GM15510 (cell line): ENCODE measurements around the gene DLG2.

Source experiments
- POLR2A ChIP-seq: IDR thresholded peaks from 3 replicates; pipeline ENCODE4 v1.6.1; 2011; ENCODE audit warnings: borderline replicate concordance; ENCODE audit not compliant: insufficient read length; ENCODE audit errors: extremely low read depth

Gene DLG2

DNA sequence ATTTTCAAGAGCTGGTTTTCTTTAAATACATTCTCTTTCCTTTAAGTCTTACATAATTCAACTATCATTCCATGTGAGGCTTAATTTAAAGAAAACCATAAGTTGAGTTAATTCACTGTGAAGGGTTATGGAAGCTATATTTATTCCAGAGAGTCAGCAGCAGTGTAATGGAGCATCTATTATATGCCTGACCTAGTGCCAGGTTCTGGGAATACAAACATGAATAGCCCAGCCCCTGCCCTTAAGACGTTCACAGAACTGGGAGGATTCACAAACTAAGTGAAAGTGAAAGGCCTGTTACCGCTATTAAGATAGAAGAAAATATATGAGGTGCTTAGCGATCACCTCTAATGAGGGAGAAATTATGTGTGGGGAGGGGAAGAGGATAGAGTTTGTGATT lies 1932.1 kb downstream of the DLG2 start:
- no peak for TF ChIP-seq POLR2A

DNA sequence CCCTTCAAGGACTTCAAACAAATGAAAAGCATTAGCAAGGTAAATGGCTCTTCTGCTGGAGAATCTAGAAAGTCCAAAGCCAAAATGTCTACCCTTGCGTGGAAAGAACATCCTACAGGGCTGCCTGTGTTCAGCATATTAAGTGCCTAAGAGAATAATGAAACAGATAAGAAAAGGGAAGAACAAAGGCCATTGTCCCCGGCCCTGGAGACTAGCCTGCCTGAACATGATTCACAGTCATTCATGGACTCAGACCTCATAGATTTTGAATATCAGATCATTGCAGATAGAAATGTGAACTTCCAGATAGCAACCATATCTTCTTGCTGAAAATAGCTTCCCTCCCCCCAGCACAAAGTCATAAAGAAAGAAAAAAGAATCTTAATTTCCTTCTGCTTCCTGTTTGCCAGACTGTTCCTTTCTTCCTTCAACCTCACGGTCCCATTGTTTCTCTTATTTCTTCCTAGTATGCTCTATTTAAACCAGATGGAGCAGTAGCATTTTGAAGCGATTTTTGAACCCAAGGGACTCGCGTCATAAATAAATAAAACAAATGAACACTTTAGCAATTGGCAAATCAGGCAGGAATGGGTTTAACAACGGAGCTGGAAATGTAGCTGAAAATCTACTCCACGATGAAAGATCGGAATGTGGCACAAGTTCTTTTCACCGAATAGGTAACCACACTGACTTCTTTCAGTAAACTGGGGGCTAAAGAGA lies 1932.8 kb downstream of the DLG2 start:
- no peak for TF ChIP-seq POLR2A

- no peak for TF ChIP-seq POLR2A
Measured at GRCh38 chr11:83693306-83693992, 1933.7 kb downstream of the DLG2 start.

DNA sequence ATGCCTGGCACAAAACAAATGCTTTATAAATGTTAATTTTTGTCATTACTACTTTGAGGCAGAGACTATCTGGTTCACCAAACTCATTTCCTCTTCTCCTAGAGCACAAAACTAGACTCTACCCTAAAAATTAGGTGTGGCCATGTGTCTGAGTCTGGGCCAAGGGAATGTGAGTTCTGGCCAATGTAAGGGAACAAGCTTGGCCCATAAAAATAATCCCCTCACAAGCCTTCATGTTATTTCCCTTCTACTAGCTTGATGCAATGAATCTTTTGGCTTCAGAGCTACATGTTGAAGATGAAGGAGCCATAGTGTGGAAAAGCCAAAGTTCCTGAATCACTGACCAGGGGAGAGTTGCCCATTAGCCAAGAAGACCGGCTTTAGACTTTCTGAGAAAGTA lies 1934.5 kb downstream of the DLG2 start:
- TF ChIP-seq POLR2A: no peak

GRCh38 chr11:83691451-83691950 lies 1935.6 kb downstream of the DLG2 start:
- TF ChIP-seq POLR2A: no peak

DNA sequence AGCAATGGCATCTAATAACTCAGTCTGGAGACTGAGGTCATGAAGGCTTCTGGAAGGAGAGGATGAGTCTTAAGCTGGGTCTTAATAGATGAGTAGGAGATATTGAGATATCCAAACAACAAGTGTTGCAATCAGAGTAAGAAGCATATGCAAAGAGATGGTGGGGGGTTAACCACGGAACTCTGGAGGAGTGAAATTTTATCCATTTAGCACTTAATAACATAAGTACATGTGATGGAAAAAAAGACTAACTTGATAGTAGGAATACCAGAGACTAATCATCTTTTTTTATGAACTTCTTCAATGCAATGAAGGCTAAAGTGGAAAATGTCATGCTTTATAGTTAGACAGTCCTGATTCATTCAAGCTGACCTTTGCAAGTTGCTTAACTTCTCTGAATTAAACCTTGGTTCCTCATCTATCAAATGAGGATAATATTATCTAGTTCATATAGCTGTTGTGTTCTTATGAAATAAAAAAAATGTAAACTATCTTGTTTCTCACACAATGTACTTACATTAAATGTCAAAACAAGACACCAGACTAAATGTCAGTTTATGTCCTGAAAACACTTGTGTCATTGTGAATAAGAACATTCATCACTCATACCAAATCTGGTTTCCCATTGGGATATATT lies 1937.9 kb downstream of the DLG2 start:
- TF ChIP-seq POLR2A: no peak

- no peak for TF ChIP-seq POLR2A
Measured at GRCh38 chr11:83687787-83688186, 1939.4 kb downstream of the DLG2 start.

DNA sequence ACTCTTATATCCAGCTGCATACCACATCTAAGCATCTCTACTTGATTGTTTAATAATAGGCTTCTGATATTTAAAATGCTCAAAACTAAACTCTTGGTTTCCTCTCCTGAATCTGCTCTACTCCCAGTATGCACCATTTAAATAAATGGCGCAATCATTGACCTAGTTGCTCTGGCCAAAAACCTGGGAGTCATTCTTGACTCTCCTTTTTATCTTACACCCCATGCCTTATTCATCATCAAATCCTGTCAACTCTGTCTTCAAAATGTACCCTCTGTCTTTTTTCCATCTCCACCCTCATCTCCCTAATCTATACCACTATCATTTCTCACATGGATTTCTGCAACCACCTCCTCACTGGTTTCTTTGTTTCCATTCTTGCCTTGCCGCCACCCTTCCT lies 1941.4 kb downstream of the DLG2 start:
- no peak for TF ChIP-seq POLR2A

- TF ChIP-seq POLR2A: no peak
Measured at GRCh38 chr11:83684071-83684470, 1943.1 kb downstream of the DLG2 start.

DNA sequence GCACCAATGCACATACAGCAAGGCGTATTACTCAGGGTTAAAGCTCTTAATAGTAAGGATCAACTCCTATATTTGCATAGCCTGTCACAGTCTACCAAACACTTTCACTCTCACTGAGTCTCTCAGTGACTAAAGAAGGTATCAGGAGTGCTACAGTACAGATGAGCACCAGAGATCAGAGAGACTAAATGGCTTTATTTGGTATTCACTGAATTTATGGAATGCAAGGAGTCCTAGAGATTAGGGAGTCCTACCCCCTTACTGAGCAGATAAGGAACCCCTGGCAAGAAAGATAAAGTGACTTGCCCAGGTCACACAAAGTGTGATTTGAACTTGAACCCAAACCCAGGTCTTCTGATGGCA lies 1944.6 kb downstream of the DLG2 start:
- no peak for TF ChIP-seq POLR2A

DNA sequence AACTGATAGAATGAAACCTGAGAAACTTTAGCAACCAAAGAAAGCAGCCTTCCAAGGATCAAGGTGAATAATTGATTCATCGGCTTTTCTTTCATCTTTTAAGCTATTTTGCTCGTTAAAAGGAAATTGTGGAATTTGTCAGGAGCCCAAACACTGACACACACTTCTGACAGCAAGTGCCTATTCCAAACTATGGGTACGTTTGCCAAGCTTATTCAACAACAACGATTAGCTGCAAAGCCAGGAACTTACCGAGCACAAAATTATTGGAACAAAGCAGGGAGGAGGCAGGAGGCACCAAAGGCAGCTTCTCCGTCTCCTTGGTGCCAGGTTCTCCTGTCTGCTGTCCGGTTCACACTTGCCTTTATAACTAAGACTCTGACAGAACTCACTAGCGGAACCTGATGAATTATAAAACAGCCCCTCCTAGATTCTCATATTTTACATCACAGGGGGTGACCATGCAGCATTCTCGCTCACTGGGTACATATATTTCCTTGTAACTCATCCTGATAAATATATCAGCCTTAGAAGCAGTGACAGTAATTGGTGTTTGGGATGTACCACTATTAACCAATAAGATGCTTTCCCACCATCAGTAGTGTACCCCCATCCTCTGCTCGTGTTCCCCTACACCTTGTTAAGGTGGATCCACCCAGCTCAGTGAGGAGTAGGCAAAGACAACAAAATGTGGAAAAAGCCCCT lies 1945.1 kb downstream of the DLG2 start:
- no peak for TF ChIP-seq POLR2A

DNA sequence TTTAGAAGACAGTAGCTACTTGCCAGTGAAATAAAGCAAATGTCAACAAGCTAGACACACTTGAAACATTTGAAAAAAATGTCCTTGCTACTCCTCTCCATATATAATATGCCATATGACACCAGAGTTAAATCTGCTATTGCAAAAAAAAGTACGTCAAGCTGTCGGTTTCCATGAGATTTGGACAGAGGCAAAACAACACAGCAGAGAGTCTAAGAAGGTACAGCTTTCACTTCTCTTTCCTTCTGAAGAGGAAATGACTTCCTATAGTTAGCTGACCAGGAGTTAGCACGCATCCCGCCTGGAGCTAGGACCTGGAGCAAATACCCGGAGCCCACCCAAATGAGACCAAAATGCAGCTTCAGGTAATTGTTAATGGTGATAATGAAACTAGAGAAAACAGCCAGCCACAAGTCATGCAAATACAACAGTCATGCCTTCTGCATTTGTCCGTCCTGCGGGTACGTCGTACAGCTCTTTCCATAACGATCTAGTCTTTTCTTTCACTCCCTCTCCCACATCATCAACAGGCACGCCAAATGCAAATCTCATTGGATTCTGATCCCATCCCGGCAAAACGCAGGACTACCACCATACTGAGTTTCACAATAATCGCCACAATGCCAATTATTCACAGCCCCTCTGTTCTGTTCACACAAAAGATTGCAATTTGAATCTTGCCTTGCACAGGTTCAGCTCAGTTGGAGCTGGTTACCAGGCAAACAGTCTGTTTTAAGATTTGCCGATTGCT lies 1945.9 kb downstream of the DLG2 start:
- no peak for TF ChIP-seq POLR2A

- no peak for TF ChIP-seq POLR2A
Measured at GRCh38 chr11:83680321-83680720, 1946.8 kb downstream of the DLG2 start.

DNA sequence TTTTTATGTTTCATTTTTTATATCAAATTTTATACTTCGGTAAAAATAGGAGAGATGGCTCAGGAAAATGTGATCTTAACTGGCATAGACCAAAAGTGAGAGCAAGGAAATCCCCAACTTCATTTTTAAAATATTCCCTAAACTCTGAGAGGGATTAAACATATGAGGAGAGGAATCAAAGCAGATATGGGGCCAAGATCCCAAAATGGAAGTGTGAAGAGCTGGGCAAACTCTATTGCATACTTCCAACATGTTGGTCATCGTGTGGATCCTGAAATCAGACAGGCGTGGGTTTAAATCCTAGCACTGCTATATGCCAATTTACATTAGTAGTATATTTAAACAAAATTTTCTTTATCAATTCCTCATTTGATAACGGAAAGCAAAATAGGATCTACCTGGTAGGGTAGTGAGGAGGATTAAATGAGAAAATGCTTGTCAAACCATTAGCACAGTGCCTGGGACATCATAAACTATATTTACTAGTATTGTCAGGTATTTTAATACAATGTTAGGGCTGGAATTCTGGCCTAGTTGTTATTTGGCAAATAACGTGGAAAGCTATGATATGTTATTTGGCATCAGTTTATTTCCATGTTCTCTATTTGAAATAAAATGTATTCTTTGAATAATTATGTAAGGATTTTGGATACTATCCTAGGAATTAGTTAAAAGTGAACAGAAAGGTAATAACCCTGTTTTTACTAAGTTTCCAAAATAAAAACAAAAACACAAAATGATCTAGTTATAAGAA lies 1948.1 kb downstream of the DLG2 start:
- no peak for TF ChIP-seq POLR2A
